C4-2B (cell line): Measurements from ENCODE around the gene ZNF385B.

Experiments
- H3K27ac ChIP-seq: fragments of 450-650 bp; 2 replicates; pipeline ENCODE4 v1.5.1; 2017
- ZFX ChIP-seq: fragments of 450-650 bp; IDR thresholded peaks from 2 replicates; pipeline ENCODE4 v1.6.1; 2017
- TF ChIP-seq, protein P1 (sequence below): fragments of 450-650 bp; conservative IDR thresholded peaks from 2 replicates; pipeline ENCODE4 v1.5.1; 2017; ENCODE audit warnings: mild to moderate bottlenecking

Gene ZNF385B

DNA sequence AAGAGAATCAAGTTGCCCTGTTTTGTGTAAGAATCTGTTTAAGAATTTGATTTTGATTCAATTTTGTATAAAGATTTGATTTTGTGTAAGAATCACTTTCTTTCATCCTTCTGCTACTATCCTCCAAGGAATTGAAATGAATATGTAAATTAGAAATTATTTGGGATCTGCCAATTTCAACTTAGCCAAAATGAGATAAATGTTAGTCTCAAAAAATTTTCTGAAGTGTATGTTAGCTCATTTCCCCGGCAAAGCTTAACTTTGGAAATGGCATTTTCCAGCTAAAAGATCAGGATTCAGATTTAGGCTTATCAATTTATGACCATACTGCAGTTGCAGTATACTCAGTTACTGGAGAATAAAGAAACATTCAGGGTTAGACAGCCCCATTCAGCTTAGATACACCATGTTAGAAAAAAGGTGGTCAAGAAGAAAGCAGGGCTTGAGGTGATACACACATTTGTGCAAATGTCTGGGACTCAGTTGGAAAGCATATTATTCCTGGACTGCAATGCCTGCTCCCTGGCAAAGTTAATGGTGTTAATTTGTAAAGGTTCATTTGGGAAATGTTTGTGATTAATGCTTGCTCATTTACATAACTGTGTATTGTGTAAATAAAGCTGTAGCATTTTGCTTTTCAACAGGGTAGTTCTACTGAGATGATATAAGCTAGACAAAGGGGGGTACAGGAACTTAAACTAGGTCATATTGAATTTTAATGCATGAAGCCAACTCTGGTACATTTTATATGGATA lies 349.0 kb downstream of the ZNF385B start:
- no peak overlapping the region for H3K27ac ChIP-seq
- TF ChIP-seq ZFX: no peak
- TF ChIP-seq, protein P1, sequence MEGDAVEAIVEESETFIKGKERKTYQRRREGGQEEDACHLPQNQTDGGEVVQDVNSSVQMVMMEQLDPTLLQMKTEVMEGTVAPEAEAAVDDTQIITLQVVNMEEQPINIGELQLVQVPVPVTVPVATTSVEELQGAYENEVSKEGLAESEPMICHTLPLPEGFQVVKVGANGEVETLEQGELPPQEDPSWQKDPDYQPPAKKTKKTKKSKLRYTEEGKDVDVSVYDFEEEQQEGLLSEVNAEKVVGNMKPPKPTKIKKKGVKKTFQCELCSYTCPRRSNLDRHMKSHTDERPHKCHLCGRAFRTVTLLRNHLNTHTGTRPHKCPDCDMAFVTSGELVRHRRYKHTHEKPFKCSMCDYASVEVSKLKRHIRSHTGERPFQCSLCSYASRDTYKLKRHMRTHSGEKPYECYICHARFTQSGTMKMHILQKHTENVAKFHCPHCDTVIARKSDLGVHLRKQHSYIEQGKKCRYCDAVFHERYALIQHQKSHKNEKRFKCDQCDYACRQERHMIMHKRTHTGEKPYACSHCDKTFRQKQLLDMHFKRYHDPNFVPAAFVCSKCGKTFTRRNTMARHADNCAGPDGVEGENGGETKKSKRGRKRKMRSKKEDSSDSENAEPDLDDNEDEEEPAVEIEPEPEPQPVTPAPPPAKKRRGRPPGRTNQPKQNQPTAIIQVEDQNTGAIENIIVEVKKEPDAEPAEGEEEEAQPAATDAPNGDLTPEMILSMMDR: no peak

DNA sequence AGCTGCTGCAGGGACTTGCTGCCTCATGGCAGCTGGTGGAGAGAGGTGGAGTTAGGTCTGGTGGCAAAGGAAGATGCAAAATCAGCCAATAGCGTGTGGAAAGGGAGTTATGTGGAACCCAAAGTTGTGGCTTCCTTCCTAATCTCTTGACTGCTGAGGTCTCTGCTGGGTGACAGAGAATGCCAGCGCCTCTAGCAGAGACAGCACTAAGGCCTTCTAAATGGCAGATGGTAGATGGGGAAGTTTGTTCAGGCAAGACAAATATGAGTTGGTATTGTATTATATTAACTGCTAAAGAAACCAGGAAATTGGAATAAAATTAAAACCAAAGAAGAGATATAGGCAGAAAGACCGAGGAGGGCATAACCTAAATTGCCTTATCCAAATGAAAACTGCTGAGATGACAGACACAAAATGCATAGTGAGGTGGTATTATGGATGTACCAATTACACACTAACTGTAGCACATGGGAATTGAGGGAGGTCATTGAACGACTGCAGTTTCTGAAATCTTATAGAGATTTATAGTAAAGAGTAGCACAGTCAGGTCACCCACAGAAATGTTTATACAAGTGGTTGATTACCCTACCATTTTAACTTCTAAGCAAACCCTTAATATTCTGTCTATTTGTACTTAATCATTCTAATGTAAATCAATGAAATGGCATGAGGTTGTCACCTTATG lies 350.2 kb downstream of the ZNF385B start:
- H3K27ac ChIP-seq: no peak overlapping the region
- no peak for TF ChIP-seq ZFX
- TF ChIP-seq, protein P1: no peak

DNA sequence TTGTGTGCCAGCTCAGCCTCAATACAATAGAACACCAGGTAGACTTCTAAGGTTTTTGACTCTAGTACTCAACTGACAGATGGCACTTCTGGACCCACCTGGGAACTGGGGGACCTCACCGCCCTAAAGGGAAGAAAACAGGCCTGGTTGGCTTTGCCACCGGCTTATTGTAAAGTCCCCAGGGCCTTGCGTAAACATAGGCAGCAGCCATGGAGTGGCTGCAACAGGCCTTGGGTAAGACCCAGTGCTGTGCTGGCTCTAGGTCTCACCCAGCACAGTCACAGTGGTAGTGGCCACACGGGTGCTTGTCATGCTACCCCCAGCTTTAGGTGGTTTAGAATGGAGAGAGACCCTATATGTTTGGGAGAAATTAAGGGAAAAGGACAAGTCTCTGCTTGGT lies 366.1 kb downstream of the ZNF385B start:
- TF ChIP-seq ZFX: no peak
- TF ChIP-seq, protein P1: no peak
- no peak overlapping the region for H3K27ac ChIP-seq

DNA sequence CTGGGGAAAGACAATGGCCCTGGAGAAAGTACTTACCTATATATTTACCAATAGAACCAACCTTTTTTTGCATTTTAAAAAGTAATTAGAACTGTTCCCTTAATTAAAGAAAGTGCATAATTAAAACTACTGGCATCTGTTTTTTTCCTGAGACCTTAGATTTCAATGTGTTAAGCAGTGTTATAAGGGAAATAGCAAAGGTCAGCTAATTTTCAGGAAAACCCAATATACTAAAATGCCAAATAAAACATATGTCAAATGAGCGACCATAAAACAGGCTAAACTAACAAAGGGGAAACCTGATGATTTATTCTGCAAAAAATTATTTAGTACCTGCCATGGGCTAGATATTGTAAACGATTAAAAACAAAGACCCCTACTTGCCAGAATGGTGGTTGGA lies 372.8 kb downstream of the ZNF385B start:
- TF ChIP-seq, protein P1: no peak
- TF ChIP-seq ZFX: no peak
- H3K27ac ChIP-seq: no peak overlapping the region

DNA sequence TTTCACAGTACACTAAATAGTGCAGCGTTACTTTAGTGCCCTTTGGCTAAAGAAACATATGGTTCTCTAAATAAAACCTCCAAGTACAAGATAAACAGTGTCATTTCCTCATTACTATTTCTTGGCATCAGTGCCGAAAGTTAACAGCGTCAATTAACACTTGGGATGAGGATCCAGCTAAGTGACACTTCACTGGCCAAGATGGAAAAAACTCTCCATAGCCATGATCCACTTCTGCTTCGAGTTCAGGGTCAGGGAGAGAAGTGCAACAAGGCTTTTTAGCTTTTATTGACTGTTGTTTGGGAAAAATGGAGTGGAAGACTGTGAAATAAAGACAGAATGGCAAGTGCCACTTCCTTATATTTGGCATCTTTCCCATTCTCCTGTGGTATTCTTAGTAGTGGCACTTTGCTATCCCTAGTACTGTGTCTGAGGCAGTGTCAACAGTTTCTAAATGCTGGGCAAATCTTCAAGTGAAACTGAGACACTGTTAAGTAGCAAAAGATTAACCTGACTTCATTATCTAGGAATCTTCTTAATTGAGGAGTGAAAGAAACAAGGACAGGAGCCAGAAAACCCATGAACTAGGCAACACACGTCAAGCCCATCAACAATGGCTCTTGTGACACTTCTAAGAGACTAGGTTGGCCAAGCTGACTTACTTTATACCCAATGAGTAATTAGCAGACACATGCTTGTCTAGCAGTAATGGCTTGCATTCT lies 374.2 kb downstream of the ZNF385B start:
- H3K27ac ChIP-seq: no peak overlapping the region
- TF ChIP-seq ZFX: no peak
- TF ChIP-seq, protein P1: no peak

DNA sequence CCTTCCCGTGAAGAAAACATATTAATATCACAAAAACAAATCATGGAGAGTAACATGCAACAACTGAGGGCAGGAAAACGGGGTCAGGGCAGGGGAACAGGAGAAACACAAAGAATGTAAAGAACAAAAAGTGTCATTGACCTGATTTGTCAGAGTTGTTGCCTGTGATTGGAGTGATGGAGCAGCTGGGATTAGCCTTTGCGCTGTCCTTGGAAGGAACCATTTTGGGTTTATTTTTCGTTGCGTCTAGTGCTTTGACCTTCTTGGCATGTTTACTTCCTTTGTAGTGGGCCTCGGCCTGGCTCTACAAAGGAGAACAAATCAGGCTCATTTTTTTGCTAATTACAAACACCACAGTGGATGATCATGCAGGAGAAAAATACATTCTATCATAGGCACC lies 378.3 kb downstream of the ZNF385B start:
- no peak for TF ChIP-seq ZFX
- TF ChIP-seq, protein P1: no peak
- no peak overlapping the region for H3K27ac ChIP-seq

DNA sequence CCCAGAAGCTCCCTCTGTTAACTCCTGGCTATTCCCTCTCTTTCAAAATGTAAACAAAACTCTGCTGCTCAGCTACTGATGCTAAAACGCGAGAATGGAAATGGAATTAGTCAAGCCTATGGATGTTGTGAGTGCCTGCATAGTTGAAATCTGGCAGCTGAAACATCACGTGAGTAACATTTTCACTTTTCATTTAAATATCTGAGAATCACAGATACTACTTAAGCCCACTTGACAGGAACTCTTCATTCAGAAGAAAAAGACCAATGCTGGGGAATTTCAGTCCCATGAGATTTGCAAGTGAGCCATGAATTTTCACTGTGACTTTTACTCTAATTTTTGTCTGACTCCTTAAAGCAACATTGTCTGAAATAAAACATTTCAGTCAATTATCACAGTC lies 381.5 kb downstream of the ZNF385B start:
- no peak for TF ChIP-seq ZFX
- TF ChIP-seq, protein P1: no peak
- no peak overlapping the region for H3K27ac ChIP-seq
